ENCODE data around the gene SAT1. TPM values are rescaled to one million over a fixed set of nuclear protein-coding genes. Genes with fewer than 3 reads are reported as not detected.
A peak's percentile ranks its signal among the peaks of the same experiment; 100 is the strongest.
"Not testable (repeated sequence)": the region's sequence is repeated elsewhere in the genome, so short reads cannot be mapped to it uniquely, and the experiment has no call there.

SAT1 gene
- total and polyA plus RNA-seq, 2 donors (not counting 1 experiment from before 2014, with no cell fraction given) = 118 to 148 TPM

DNA sequence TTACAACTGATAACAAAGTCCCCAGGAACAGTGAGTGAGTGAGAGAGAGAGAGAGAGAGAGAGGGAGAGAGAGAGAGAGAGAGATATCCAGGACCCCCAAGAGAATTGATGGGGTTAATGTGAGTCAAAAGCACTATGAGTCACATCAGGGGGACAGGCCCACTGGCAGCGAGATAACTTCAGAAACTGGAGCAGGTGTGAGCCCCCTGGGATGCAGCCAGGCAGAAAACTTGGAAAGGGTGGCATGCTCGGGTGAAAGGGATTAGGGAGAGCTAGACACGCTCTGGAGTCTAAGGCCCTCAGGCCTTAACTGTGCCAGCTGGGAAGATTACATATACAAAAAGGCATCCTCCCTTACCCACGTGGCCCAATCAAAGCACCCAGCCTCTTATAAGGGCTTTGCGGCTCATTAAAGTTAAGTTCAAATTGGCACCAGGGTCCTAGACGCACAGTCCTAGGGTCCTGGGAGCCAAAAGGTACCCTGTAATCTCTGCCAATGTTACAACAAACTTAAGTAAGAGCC lies 40.7 kb upstream of the SAT1 start:
- peak; percentile 79 to 82 for DNase-seq (ENCODE audit: low read depth in 2 of 2)
- H2AFZ ChIP-seq (ENCODE audit: low read length) = no peak overlapping the region
- H3K9ac ChIP-seq (ENCODE audit: insufficient read depth, low read length) = peak overlapping the region; percentile 84
- peak overlapping the region; percentile 58 for H3K4me2 ChIP-seq (ENCODE audit: extremely low read depth, insufficient read depth, low read length)
- H3K27ac ChIP-seq (ENCODE audit: insufficient read depth, low read length) = peak overlapping the region; percentile 93
- no peaks in the 10 kb centered on the region for H3K4me1 ChIP-seq (ENCODE audit: control insufficient read depth, extremely low read depth, insufficient read depth, low read length)
- peaks cover 2% of the 10 kb centered on the region for H4K20me1 ChIP-seq (ENCODE audit: control insufficient read depth, extremely low read depth, insufficient read depth, low read length)
- peaks cover 43% of the 10 kb centered on the region for H3K79me2 ChIP-seq (ENCODE audit: control insufficient read depth, insufficient read depth, low read length)
- no peak for TF ChIP-seq EZH2 (IDR thresholded peaks at IDR 0.05; ENCODE audit: low read length, missing control alignments)
- TF ChIP-seq, protein P1, sequence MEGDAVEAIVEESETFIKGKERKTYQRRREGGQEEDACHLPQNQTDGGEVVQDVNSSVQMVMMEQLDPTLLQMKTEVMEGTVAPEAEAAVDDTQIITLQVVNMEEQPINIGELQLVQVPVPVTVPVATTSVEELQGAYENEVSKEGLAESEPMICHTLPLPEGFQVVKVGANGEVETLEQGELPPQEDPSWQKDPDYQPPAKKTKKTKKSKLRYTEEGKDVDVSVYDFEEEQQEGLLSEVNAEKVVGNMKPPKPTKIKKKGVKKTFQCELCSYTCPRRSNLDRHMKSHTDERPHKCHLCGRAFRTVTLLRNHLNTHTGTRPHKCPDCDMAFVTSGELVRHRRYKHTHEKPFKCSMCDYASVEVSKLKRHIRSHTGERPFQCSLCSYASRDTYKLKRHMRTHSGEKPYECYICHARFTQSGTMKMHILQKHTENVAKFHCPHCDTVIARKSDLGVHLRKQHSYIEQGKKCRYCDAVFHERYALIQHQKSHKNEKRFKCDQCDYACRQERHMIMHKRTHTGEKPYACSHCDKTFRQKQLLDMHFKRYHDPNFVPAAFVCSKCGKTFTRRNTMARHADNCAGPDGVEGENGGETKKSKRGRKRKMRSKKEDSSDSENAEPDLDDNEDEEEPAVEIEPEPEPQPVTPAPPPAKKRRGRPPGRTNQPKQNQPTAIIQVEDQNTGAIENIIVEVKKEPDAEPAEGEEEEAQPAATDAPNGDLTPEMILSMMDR (conservative IDR thresholded peaks at IDR 0.05 in 1 of 2, IDR thresholded peaks at IDR 0.05 in 1 of 2; ENCODE audit: low read depth in 1 of 2, low read length in 2 of 2) = no peak
- H3K4me3 ChIP-seq (replicated peaks in 1 of 4; ENCODE audit: control extremely low read depth in 1 of 4, insufficient read depth in 1 of 4, low read depth in 3 of 4, low read length in 4 of 4) = peak overlapping the region; percentile 49 to 77 (median 62)
- H3K36me3 ChIP-seq (ENCODE audit: control insufficient read depth, insufficient read depth, low read length) = no peaks in the 10 kb centered on the region
- H3K27me3 ChIP-seq (ENCODE audit: control insufficient read depth, insufficient read depth, low read length) = no peaks in the 10 kb centered on the region
- no peaks in the 10 kb centered on the region for H3K9me3 ChIP-seq (ENCODE audit: control insufficient read depth, insufficient read depth, low read depth, low read length)

DNA sequence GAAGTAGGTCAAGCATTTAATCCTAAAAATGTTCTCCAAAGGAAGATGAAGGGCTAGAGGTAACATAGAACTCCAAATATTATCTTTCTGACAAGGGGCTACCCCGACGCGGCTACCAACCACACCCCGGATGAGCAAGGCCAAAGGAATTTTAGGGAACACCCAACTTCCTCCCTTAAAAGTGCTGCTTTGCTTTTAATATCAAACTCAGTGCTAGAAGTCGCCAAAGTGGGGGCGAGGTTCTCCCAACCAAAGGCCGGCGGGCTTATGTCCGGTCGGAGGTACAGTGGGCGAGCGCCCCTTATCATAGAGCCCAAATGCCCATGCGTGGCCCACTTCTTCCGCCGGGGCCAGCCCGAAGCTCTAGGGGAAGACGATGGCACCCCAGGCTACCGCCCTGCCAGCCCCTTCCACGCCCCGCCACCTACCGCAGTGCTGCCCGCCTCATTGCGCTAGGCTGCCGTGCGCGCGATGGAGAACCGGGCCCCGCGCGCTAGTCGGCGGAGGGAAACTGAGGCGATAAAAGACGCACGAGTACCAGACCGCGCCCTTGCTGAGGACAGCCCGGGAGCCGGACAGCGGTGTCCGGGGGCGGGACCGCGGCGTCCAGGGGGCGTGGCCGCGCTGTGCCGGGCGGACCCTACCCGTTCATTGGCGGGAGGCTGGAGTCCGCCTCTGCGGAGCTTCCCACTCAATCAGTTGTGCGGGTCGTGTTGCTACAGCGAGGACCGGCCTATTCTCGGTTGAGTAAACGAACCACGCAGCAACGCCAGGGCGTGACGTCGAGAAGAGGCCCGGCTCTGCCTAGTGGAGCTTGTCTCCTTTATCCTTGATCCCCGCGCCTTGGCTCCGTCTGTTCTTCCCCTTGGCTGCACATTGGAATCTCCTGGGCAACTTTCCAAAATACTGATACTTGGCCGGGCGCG lies 40.0 kb upstream of the SAT1 start, which contains the start of gene ACOT9:
Gene ACOT9 (minus strand): TSS at position 580 of the 926 bp plus-strand sequence. CDS start 132 bp downstream, at position 448.
- Histone ChIP-seq H3K36me3 (ENCODE audit: control insufficient read depth, insufficient read depth, low read length) (no peaks in the 10 kb centered on the region), H2AFZ (ENCODE audit: low read length) (no peak within 1 kb of the TSS), H3K27ac (ENCODE audit: insufficient read depth, low read length) (peak within 1 kb of the TSS; percentile 93), H3K9me3 (ENCODE audit: control insufficient read depth, insufficient read depth, low read depth, low read length) (no peaks in the 10 kb centered on the region), H3K4me2 (ENCODE audit: extremely low read depth, insufficient read depth, low read length) (peak within 1 kb of the TSS; percentile 58), H3K27me3 (ENCODE audit: control insufficient read depth, insufficient read depth, low read length) (no peaks in the 10 kb centered on the region), H3K4me1 (ENCODE audit: control insufficient read depth, extremely low read depth, insufficient read depth, low read length) (no peaks in the 10 kb centered on the region), H4K20me1 (ENCODE audit: control insufficient read depth, extremely low read depth, insufficient read depth, low read length) (no peaks in the 10 kb centered on the region), H3K4me3 (replicated peaks in 1 of 4; ENCODE audit: control extremely low read depth in 1 of 4, insufficient read depth in 1 of 4, low read depth in 3 of 4, low read length in 4 of 4) (peak within 1 kb of the TSS; percentile 49 to 77 (median 62)), H3K9ac (ENCODE audit: insufficient read depth, low read length) (peak within 1 kb of the TSS; percentile 84), H3K79me2 (ENCODE audit: control insufficient read depth, insufficient read depth, low read length) (peaks cover 39% of the 10 kb centered on the region)
- peak; percentile 95 to 96 for DNase-seq (ENCODE audit: low read depth in 2 of 2)
- TF ChIP-seq, protein P1 (conservative IDR thresholded peaks at IDR 0.05 in 1 of 2, IDR thresholded peaks at IDR 0.05 in 1 of 2; ENCODE audit: low read depth in 1 of 2, low read length in 2 of 2) = no peak
- TF ChIP-seq EZH2 (IDR thresholded peaks at IDR 0.05; ENCODE audit: low read length, missing control alignments) = no peak

DNA sequence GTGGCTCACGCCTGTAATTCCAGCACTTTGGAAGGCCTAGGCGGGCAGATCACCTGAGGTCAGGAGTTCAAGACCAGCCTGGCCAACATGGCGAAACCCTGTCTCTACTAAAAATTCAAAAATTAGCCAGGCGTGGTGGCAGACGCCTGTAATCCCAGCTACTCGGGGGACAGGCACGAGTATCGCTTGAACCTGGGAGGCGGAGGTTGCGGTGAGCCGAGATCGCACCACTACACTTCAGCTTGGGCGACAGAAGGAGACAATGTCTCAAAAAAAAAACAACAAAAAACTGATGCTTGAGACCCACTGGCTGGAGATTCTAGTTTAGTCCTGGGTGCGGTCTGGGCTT lies 39.4 kb upstream of the SAT1 start:
- not testable (repeated sequence) for H2AFZ ChIP-seq (ENCODE audit: low read length); H3K27me3 ChIP-seq (ENCODE audit: control insufficient read depth, insufficient read depth, low read length); H3K4me2 ChIP-seq (ENCODE audit: extremely low read depth, insufficient read depth, low read length); H3K9me3 ChIP-seq (ENCODE audit: control insufficient read depth, insufficient read depth, low read depth, low read length); H3K4me1 ChIP-seq (ENCODE audit: control insufficient read depth, extremely low read depth, insufficient read depth, low read length); DNase-seq (ENCODE audit: low read depth in 2 of 2); H4K20me1 ChIP-seq (ENCODE audit: control insufficient read depth, extremely low read depth, insufficient read depth, low read length); H3K36me3 ChIP-seq (ENCODE audit: control insufficient read depth, insufficient read depth, low read length)
- H3K27ac ChIP-seq (ENCODE audit: insufficient read depth, low read length) = peak overlapping the region; percentile 93
- peak overlapping the region; percentile 23 for H3K9ac ChIP-seq (ENCODE audit: insufficient read depth, low read length)
- peak overlapping the region in 2 of 4 experiments; percentile 34 to 74 for H3K4me3 ChIP-seq (replicated peaks in 1 of 4; ENCODE audit: control extremely low read depth in 1 of 4, insufficient read depth in 1 of 4, low read depth in 3 of 4, low read length in 4 of 4)
- peaks cover 32% of the 10 kb centered on the region for H3K79me2 ChIP-seq (ENCODE audit: control insufficient read depth, insufficient read depth, low read length)

All from fibroblast of lung (primary cell).